Mesenchymal stem cell (in vitro differentiated cells and primary cell): Measurements from ENCODE around the gene XG.

Experiments
- DNase-seq: peaks from one replicate; pipeline ENCODE4 v3.0.0-alpha.2; 2013
- H2AFZ ChIP-seq: one replicate; pipeline ENCODE4 v1.6.1; 2013; ENCODE audit warnings: low read depth, mild to moderate bottlenecking, control low read depth, inconsistent platforms, low read length, moderate library complexity
- H2AK5ac ChIP-seq: 2 replicates; pipeline ENCODE4 v1.6.1; 2013; ENCODE audit warnings: low read length, moderate library complexity, mild to moderate bottlenecking, inconsistent platforms; ENCODE audit not compliant: severe bottlenecking
- H2BK120ac ChIP-seq: one replicate; pipeline ENCODE4 v1.6.1; 2013; ENCODE audit warnings: low read depth, mild to moderate bottlenecking, inconsistent platforms, low read length, moderate library complexity
- H2BK12ac ChIP-seq, 2 experiments: one replicate each; pipeline ENCODE4 v1.6.1; 2013; ENCODE audit warnings: inconsistent platforms in 2 of 2, low read length in 2 of 2, mild to moderate bottlenecking in 2 of 2, moderate library complexity in 2 of 2, control low read depth in 1 of 2
- H2BK15ac ChIP-seq: one replicate; pipeline ENCODE4 v1.6.1; 2013; ENCODE audit warnings: mild to moderate bottlenecking, low read depth, inconsistent platforms; ENCODE audit not compliant: poor library complexity, severe bottlenecking
- H2BK5ac ChIP-seq: 2 replicates; pipeline ENCODE4 v1.6.1; 2013; ENCODE audit warnings: low read depth, mild to moderate bottlenecking, low read length, control low read depth, inconsistent platforms; ENCODE audit not compliant: poor library complexity, severe bottlenecking
- H3K14ac ChIP-seq, 2 experiments: one replicate each; pipeline ENCODE4 v1.6.1; 2013; ENCODE audit warnings: inconsistent platforms in 2 of 2, low read length in 2 of 2, control low read depth in 1 of 2, mild to moderate bottlenecking in 1 of 2, moderate library complexity in 1 of 2
- H3K18ac ChIP-seq, 2 experiments: one replicate each; pipeline ENCODE4 v1.6.1; 2013; ENCODE audit warnings: inconsistent platforms in 2 of 2, low read length in 2 of 2, control low read depth in 1 of 2, low read depth in 1 of 2, mild to moderate bottlenecking in 1 of 2
- H3K23ac ChIP-seq, 2 experiments: one replicate each; pipeline ENCODE4 v1.6.1; 2013; ENCODE audit warnings: inconsistent platforms in 2 of 2, low read length in 2 of 2, mild to moderate bottlenecking in 2 of 2, moderate library complexity in 2 of 2, control low read depth in 1 of 2
- H3K27ac ChIP-seq: 2 replicates; pipeline ENCODE4 v1.5.1; 2013; ENCODE audit warnings: mild to moderate bottlenecking, moderate library complexity, low read length, control low read depth, inconsistent platforms; ENCODE audit not compliant: poor library complexity, severe bottlenecking
- H3K27me3 ChIP-seq, 2 experiments: 2 replicates each; pipeline versions ENCODE4 v1.6.1 to v1.7.0; 2013; ENCODE audit warnings: low read length in 2 of 2, mild to moderate bottlenecking in 2 of 2, moderate library complexity in 2 of 2, control low read depth in 1 of 2, inconsistent platforms in 1 of 2; ENCODE audit not compliant: control insufficient read depth in 1 of 2, insufficient read depth in 1 of 2
- H3K36me3 ChIP-seq, 2 experiments: 2 replicates each; pipeline versions ENCODE4 v1.6.1 to v1.7.0; 2013; ENCODE audit warnings: low read length in 2 of 2, control low read depth in 1 of 2, inconsistent platforms in 1 of 2, low read depth in 1 of 2, mild to moderate bottlenecking in 1 of 2; ENCODE audit not compliant: insufficient read depth in 2 of 2, control insufficient read depth in 1 of 2
- H3K4ac ChIP-seq, 2 experiments: one replicate each; pipeline ENCODE4 v1.6.1; 2013; ENCODE audit warnings: inconsistent platforms in 2 of 2, low read length in 2 of 2, mild to moderate bottlenecking in 2 of 2, moderate library complexity in 2 of 2, control low read depth in 1 of 2, low read depth in 1 of 2
- H3K4me1 ChIP-seq: 2 replicates; pipeline ENCODE4 v1.6.1; 2013; ENCODE audit warnings: low read depth, low read length, control low read depth; ENCODE audit not compliant: control insufficient read depth, insufficient read depth
- H3K4me2 ChIP-seq: 2 replicates; pipeline ENCODE4 v1.6.1; 2013; ENCODE audit warnings: low read length, mild to moderate bottlenecking, inconsistent platforms; ENCODE audit not compliant: poor library complexity, severe bottlenecking
- H3K4me3 ChIP-seq, 2 experiments: 2 replicates each; pipeline versions ENCODE4 v1.5.1 to v1.7.0; 2013; ENCODE audit warnings: low read length in 2 of 2, mild to moderate bottlenecking in 2 of 2, control low read depth in 1 of 2, low read depth in 1 of 2; ENCODE audit not compliant: insufficient read depth in 1 of 2
- H3K79me1 ChIP-seq: replicated peaks from 2 replicates; pipeline ENCODE4 v1.6.1; 2013; ENCODE audit warnings: mild to moderate bottlenecking, control low read depth, low read length, inconsistent platforms; ENCODE audit not compliant: poor library complexity, severe bottlenecking
- H3K9ac ChIP-seq: 2 replicates; pipeline ENCODE4 v1.7.0; 2013; ENCODE audit warnings: mild to moderate bottlenecking, low read length, moderate library complexity
- H3K9me3 ChIP-seq: 2 replicates; pipeline ENCODE4 v1.7.0; 2013; ENCODE audit warnings: mild to moderate bottlenecking, low read length; ENCODE audit not compliant: control insufficient read depth
- H4K8ac ChIP-seq: one replicate; pipeline ENCODE4 v1.6.1; 2013; ENCODE audit warnings: inconsistent platforms, mild to moderate bottlenecking, low read length, moderate library complexity
- H4K91ac ChIP-seq: one replicate; pipeline ENCODE4 v1.6.1; 2013; ENCODE audit warnings: mild to moderate bottlenecking, low read length, inconsistent platforms
- WGBS: methylation state at CpG from one replicate; pipeline ENCODE4 v1.1.7; 2013; ENCODE audit warnings: mixed read lengths; 5-methylcytosine and 5-hydroxymethylcytosine counted together

XG gene

DNA sequence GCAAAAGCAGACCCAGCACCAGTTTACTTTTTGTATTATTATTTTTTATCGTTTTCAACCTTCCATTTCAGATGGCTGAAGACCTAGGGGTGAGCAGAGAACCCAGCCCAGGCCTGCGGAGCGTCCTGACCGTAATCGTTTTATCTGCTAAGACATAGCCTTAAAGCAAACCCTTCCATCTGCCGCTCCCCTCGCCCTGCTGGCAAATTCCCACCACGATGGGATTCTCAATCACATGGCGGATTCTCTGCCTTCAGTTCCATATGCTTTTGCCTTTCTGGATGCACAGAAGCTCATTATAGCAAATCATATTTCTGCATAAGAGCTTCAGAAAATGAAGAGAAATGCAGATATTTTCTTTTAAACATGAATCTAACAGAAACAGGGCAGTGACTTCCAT, 18.6 kb upstream of the XG start:
- Histone ChIP-seq H3K79me1 (peaks cover 23% of the 10 kb centered on the region), H2AFZ (no peak overlapping the region), H3K4me3 (no peak overlapping the region), H2BK12ac (no peak overlapping the region), H3K4ac (no peak overlapping the region), H3K14ac (no peak overlapping the region), H2BK15ac (no peak overlapping the region), H2BK120ac (no peak overlapping the region), H3K9me3 (no peaks in the 10 kb centered on the region), H2BK5ac (no peak overlapping the region), H3K4me1 (no peaks in the 10 kb centered on the region), H3K18ac (no peak overlapping the region), H3K9ac (no peak overlapping the region), H4K91ac (no peak overlapping the region), H3K23ac (no peak overlapping the region), H2AK5ac (no peak overlapping the region), H3K36me3 (peaks cover 30 to 83% of the 10 kb centered on the region in 2 experiments), H3K4me2 (no peak overlapping the region), H3K27me3 (no peaks in the 10 kb centered on the region), H3K27ac (no peak overlapping the region), H4K8ac (no peak overlapping the region)
- WGBS, result 95% methylated on average over 9 of the region's 9 CpGs
- no peak for DNase-seq

DNA sequence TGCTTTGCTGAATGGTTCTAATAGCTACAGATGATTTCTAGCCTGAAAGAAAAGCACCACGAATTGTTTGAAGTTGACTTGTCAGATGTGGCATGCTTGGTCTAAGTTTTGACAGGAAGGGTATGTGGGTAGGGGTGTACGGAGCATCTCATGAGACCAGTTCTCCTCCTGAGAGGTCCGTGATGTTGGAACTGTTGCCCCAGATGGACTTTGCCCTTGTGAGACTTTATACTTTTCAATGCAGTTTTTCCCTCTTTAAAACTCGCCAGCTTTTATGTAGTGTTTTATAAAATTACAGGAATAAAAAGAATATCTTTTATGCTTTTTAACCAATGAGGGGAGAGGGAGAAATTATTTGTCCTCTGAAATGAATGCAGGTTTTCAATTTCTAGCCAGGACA, 16.6 kb upstream of the XG start:
- H3K27ac ChIP-seq, result no peak overlapping the region
- no peaks in the 10 kb centered on the region for H3K9me3 ChIP-seq
- 94% methylated on average over 3 of the region's 4 CpGs for WGBS
- no peak overlapping the region for H2BK12ac ChIP-seq
- H3K36me3 ChIP-seq, result peaks cover 26 to 84% of the 10 kb centered on the region in 2 experiments
- H3K9ac ChIP-seq, result no peak overlapping the region
- H3K27me3 ChIP-seq, result no peaks in the 10 kb centered on the region
- H4K91ac ChIP-seq, result no peak overlapping the region
- no peak overlapping the region for H3K4me3 ChIP-seq
- H2BK5ac ChIP-seq, result no peak overlapping the region
- H4K8ac ChIP-seq, result no peak overlapping the region
- H2AK5ac ChIP-seq, result no peak overlapping the region
- no peak for DNase-seq
- H3K4me1 ChIP-seq, result no peaks in the 10 kb centered on the region
- H3K14ac ChIP-seq, result no peak overlapping the region
- H2BK120ac ChIP-seq, result no peak overlapping the region
- peaks cover 18% of the 10 kb centered on the region for H3K79me1 ChIP-seq
- no peak overlapping the region for H3K18ac ChIP-seq
- no peak overlapping the region for H3K4me2 ChIP-seq
- H2AFZ ChIP-seq, result no peak overlapping the region
- H2BK15ac ChIP-seq, result no peak overlapping the region
- no peak overlapping the region for H3K23ac ChIP-seq
- H3K4ac ChIP-seq, result no peak overlapping the region

DNA sequence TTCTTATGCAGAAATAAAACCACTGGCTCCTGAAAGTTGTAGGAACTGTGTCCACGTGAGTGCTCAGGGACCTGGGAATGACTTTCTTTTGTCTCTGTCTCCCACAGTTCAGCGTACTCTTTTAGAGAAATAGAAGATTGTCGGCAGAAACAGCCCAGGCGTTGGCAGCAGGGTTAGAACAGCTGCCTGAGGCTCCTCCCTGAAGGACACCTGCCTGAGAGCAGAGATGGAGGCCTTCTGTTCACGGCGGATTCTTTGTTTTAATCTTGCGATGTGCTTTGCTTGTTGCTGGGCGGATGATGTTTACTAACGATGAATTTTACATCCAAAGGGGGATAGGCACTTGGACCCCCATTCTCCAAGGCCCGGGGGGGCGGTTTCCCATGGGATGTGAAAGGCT, 11.2 kb upstream of the XG start:
- WGBS, result 95% methylated on average over 11 of the region's 11 CpGs
- Histone ChIP-seq H3K9me3 (no peaks in the 10 kb centered on the region), H4K91ac (no peak overlapping the region)

DNA sequence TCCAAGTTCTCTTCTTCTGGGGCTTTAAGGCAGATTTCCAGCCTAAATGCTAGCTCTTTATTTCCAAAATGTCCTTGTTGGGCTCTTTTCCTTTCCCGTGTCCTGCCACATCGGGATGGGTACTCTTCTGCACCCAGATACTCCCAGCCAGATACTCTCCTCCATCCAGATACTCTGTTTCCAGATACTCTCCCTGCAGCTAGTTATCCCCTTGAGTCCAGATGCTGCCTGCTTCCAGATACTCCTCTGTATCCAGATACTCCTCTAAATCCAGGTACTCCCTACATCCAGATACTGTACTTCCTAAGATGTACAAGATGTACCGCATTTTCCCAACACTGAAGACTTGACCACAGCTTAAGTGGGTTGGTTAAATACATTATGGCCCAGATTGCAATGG, 10.5 kb upstream of the XG start:
- Histone ChIP-seq H3K27ac (no peak overlapping the region), H3K4ac (no peak overlapping the region), H3K4me3 (no peak overlapping the region), H2BK12ac (no peak overlapping the region), H4K8ac (no peak overlapping the region), H3K9me3 (no peaks in the 10 kb centered on the region), H2BK15ac (no peak overlapping the region), H3K14ac (no peak overlapping the region), H3K4me1 (peaks cover under 1% of the 10 kb centered on the region), H2AK5ac (no peak overlapping the region), H3K4me2 (no peak overlapping the region), H3K79me1 (peaks cover 11% of the 10 kb centered on the region), H3K23ac (no peak overlapping the region), H3K36me3 (peaks cover 15 to 67% of the 10 kb centered on the region in 2 experiments), H3K27me3 (no peaks in the 10 kb centered on the region), H3K18ac (no peak overlapping the region), H4K91ac (no peak overlapping the region), H2BK5ac (no peak overlapping the region), H3K9ac (no peak overlapping the region), H2AFZ (no peak overlapping the region), H2BK120ac (no peak overlapping the region)
- no peak for DNase-seq
- 98% methylated on average over 3 of the region's 3 CpGs for WGBS

More for the DNA sequence above, 11.2 kb upstream of the XG start:
- H3K4ac ChIP-seq, result no peak overlapping the region
- no peak overlapping the region for H2BK15ac ChIP-seq
- H3K14ac ChIP-seq, result no peak overlapping the region
- no peak overlapping the region for H2BK12ac ChIP-seq
- H4K8ac ChIP-seq, result no peak overlapping the region
- H3K4me3 ChIP-seq, result no peak overlapping the region
- peaks cover 14% of the 10 kb centered on the region for H3K79me1 ChIP-seq
- H3K23ac ChIP-seq, result no peak overlapping the region
- H3K18ac ChIP-seq, result no peak overlapping the region
- H2BK120ac ChIP-seq, result no peak overlapping the region
- H3K4me1 ChIP-seq, result no peaks in the 10 kb centered on the region
- no peak for DNase-seq
- peaks cover 15 to 72% of the 10 kb centered on the region in 2 experiments for H3K36me3 ChIP-seq
- no peak overlapping the region for H3K9ac ChIP-seq
- no peak overlapping the region for H3K4me2 ChIP-seq
- no peak overlapping the region for H2BK5ac ChIP-seq
- no peaks in the 10 kb centered on the region for H3K27me3 ChIP-seq
- H3K27ac ChIP-seq, result no peak overlapping the region
- no peak overlapping the region for H2AFZ ChIP-seq
- no peak overlapping the region for H2AK5ac ChIP-seq
